Cortex of kidney (tissue), 1 donor: ENCODE measurements around the gene GDF10.

Experiments used
- DNase-seq: peaks from one replicate; lab custom pipeline; 2025; lab: John Stamatoyannopoulos, UW

GDF10 gene

DNA sequence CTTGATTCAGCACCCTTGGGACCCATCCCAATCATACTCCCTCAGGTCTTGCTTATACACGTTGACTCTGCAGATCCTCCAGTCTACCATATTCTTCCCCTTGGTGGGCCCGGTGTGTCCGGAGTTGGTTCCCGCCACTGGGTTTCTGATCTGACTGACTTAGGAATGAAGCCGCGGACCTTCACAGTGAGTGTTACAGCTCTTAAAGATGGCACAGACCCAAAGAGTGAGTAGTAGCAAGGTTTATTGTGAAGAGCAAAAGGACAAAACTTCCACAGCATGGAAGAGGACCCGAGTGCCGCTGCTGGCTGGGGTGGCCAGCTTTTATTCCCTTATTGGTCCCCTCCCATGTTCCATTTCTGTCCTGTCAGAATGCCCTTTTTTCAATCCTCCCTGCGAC, 5.9 kb upstream of the GDF10 start:
- no peak for DNase-seq

DNA sequence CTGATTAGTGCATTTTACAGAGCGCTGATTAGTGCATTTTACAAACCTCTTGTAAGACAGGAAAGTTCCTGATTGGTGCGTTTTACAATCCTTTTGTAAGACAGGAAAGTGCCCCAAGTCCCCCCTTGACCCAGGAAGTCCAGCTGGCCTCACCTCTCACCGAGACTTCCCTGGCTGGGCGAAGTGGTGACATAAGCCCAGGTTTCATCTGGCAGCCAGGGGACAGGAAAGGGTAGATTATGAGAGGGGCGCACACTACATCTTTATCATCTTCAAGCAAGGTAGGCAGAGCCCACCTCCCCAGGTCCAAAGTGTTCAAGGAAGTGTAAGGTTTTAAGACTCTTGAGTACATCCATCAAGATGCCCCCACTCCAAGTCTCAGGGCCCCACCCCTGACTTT, 5.5 kb upstream of the GDF10 start:
- no peak for DNase-seq

DNA sequence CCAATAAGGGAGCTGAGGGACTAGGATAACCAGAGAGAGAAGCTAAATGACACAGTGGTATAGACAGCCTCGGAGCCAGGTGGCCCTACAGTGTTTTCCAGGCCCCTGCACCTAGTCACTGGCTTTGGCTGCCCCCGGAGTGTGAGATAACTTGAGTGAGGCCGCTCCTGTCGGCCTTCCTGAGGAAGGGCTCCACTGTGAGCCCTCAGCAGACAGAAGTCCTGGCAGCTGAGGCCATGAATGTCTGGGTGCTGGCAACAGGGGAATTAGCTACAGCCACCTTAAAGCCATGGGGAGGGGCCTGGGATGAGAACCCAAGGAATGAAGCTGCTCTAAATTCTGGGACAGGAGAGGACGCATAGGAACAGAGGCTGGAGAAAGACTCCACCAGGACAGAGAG, 4.6 kb upstream of the GDF10 start:
- no peak for DNase-seq

DNA sequence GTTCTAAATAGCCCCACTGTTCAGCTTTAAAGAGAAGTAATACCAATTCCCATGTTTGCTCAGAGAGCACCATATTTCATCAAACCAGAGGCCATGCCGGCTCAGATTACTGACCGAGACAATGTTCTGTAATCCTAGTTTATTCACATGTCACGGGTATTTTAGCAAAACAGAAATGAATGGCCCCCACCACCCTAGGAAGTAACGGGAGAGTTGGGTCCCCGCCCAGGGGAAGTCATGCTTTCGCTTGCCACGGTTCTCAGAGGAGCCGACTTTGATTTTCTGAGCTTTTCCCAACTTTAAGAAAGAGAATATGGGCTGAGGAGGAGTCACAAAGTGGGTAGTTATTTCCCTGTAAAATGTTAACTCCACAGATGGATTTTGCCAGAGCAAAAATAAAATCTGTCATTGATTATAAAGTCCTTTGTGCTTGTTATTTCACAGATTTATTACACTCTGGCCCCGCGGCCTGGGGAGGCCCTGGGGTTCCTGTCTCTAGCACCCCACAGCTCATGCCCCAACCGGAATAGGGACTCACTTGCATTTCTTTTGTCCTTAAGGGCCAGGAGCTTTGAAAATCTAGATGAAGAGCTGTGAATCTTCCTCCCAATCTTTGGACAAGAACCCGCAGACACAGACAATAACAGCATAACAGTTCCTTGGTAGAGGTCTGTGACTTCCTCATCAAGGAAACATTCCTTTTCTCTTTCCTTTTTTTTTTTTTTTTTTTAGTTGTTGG, 3.7 kb upstream of the GDF10 start:
- DNase-seq: no peak

DNA sequence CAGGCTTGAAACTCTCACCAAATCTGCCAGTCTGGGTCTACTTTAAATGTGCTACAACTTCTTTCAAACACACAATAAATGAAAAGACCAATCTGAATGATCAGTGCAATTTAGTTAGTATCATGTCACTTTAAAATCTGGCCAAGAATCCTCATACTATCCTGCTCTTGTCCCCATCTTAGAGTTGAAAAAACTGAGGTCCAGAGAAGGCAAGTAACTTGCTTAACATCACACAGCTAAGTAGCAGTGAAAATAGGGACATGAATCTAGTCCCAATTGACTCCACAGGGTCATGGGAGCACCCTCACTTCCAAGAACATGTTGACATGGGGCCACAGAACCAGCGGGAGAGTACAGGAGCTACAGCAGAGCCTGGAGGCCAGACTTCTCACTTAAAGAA, 3.1 kb upstream of the GDF10 start:
- no peak for DNase-seq

DNA sequence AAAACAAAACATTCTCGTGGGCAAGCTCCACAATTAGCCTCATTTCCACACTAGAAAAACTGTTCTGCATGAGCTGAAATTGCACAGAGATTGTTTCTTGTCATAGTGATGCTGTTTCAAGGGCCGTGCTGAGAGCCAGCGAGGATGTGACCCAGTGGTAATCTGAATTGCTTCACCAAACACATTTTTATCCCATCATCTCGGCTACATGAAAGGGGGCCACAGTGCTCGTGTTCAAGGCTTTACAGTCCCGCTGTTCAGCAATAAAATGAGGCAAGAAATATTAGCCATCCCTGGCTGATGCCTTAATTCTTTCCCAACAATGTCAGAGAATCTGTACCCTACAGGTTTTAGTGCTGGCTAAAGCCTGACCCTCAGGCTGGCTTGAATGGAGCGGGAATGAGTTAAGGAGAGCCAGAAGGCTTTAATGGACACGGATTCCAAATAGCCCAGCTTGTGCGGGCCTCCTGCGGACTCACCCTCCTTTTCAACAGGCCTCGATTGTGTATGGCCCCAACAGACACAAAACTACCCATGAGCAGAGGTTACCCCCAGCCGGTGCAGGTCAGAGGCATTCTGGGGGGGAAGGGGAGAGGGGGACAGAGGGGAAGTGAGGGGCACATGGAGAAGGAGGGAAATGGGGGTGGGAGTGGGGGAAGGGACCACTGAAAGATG, 2.0 kb upstream of the GDF10 start:
- DNase-seq: no peak

DNA sequence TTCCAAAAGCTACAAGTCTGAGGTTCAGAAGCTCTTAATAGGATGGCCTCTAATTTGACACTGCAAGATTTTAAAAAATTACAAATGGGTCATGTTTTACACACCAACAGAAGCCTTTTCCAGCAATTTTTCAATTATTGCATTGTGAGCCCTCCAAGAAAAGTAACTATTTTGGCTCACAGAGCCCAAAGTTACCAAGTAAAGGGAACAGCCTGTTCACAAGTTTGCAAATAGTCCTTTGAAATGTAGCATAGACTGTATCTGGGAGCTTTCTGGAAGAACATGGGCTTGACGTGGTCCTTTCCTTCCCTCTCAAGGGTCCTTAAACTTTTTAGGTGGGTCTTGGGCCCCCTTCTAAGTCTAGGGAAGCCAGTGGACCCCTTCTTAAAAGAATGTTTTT, 1.3 kb upstream of the GDF10 start:
- no peak for DNase-seq

DNA sequence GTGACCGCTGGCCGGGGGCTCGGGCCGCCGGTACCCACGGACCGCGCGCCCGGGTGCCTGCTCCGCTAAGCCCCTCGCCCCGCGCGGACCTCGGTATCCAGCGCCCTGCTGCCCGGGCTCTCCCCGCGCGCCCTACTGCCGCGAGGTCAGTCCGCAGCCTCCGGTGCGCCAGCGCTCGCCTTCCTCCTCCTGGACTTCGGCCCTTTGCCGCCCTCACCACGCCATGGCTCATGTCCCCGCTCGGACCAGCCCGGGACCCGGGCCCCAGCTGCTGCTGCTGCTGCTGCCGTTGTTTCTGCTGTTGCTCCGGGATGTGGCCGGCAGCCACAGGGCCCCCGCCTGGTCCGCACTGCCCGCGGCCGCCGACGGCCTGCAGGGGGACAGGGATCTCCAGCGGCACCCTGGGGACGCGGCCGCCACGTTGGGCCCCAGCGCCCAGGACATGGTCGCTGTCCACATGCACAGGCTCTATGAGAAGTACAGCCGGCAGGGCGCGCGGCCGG, 483 bp downstream of the GDF10 start:
- no peak for DNase-seq

DNA sequence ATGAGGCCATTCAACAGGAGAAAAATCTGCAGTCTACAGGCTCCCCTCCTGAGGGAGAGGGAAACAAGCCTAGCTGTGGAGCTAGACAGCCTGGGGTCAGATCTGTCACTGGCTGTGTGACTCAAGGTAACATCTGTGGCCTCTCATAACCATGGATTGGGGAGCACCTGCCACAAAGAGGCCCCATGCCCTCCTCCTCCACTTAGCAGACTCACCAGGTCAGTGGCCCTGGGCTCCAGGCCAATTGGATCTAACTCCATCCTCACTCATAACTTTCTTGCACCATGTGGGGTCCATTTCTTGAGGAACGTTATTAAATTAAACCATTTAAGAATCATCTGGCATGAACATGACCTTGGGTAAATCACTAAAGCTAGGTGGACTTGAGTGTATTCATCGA, 1.8 kb downstream of the GDF10 start:
- DNase-seq: no peak

DNA sequence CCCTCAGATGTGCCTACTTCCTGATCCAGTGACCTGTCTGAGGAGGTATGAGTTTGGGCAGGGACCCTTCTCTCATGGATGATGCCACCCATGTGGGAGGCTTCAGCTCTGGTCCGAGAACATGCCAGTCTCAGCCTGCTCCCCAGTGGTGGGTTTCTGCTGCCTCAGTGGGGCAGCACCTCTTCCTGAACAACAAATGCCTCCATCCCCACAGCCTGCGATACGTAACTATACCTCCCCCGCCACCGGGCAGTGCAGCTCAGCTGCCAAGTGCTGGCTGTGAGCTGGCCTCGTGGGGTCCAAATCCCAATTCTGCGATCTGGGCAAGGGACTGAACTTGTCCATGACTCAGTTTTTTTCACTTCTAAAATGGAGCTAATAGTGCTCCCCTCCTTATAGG, 3.1 kb downstream of the GDF10 start:
- no peak for DNase-seq

DNA sequence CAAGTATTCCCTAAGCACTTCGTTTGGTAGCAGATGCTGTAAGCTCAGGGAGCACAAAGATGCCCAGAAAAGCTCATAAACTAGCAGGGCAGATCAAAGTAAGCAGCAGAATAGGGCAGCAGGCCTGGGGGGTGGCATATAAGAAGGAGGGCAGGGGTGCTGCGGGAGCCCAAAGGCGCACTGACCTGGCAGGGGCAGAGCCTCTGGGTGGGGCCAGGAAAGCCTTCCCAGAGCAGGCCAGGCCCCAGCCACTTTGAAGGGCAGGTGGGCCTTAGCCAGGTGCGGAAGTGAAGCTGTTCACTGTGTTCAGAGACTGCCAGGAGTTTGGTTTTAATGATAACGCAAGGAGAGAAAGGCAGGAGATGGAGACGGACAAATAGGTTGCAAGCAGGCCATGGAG, 3.9 kb downstream of the GDF10 start:
- no peak for DNase-seq

DNA sequence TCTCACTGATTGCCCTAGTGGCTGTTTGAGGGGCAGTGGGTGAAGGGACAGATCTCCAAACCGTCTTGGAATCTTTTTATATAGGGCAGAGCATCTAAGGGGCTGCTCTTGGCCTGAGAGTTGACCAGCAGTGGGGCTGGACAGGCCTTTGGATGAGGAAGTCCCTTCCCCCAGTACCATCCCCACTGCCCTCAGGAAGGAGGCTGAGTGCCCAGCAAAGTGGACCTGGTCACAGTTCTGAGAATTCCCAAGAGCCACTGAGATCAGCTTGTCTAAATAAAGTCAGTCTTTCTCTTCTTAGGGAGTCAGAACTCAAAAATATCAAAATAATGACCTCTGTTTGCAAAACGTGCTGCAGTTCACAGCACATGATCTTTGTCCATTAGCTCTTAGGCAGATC, 5.6 kb downstream of the GDF10 start:
- DNase-seq: no peak

DNA sequence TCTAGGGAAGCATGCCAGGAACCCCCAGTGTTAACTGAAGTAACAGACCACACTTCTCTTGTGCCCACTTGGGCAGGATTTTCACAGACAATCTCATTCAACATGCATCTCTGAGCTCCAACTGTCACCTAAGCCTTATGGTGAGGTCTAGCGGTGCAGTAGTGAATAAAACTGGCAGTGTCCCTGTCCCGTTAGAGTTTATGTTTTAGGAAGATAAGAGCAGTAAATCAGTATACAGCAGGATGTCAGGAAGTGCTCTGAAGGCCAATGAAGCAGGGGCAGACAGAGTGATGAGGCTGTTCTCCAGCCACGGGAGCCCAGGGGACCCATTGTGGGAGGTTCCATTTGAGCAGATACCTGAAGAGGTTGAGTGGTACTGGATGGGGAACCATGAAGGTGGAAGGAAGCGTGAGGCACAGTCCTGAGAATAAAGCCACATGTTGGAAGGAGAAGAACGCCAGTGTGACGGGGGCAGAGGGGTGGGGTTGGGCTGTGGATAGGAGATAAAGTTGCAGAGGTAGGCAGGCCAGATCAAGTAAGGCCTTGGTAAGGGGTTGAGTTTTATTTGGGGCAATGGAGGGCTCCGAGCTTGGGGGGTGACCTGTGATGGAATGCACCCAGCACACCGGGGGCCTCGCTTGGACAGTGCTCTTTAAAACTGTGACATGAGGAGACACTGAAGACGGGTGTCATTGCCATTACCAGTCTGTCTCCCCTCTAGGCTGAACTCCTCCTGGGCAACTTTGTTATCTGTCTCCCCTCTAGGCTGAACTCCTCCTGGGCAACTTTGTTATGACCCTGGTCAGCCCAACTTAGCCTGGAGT, 6.6 kb downstream of the GDF10 start:
- no peak for DNase-seq

DNA sequence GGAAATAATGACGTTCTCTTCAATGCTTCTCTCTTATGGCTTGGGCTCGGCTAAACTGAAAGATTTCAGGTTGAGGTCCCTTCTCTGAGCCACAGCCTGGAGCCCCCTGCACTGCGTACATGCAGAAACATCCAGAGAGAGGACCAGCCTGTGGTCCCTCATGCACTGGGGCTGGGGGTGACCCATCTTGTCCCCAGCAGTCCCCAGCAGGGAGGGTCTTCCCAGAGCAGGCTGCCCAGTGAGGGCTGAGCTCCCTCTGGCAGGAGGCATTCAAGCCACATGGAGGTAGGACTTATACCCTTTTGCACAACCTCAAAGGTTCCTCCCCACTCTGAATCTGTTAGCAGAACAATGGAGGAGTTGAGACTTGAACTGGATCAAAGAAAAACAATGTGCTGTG, 7.4 kb downstream of the GDF10 start:
- no peak for DNase-seq

DNA sequence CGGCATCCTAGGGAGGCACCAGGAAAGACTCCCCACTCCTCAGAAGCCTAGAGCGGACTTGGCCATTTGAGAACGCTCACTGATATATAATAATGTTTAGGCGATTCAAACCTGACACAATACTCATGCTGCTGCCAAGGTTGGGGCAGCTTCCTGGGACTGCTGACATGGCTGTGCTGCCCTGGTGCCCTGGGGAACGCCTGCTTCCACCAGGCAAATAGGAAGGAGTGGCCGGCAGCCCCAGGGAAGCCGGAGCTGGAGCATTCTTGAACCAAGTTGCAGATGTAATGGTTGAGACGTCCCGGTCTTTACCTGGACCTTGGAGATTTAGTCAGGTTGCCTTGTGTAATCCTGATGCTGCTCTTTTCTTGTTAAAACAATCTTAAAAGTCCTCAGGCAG, 8.8 kb downstream of the GDF10 start:
- no peak for DNase-seq

DNA sequence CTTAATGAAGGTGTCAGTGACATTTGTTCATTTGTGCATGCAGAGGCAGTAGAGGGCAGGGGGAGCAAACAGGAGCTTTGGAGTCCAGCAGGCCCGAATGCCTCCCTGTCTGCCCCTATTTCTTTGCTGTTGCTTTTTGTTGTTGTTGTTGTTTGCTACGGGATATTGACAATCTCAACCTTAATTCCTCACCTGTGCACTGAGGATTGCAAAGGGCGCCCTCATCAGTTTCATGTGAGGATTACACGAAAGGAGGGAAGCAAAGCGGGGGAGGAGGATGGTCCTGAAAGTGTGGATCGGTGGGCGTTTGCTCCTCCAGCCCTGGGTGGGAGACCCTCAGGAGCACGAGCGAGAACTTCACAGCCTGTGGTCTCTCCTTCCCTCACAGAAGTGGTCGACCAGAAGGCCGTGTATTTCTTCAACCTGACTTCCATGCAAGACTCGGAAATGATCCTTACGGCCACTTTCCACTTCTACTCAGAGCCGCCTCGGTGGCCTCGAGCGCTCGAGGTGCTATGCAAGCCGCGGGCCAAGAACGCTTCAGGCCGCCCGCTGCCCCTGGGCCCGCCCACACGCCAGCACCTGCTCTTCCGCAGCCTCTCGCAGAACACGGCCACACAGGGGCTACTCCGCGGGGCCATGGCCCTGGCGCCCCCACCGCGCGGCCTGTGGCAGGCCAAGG, 9.6 kb downstream of the GDF10 start:
- no peak for DNase-seq

DNA sequence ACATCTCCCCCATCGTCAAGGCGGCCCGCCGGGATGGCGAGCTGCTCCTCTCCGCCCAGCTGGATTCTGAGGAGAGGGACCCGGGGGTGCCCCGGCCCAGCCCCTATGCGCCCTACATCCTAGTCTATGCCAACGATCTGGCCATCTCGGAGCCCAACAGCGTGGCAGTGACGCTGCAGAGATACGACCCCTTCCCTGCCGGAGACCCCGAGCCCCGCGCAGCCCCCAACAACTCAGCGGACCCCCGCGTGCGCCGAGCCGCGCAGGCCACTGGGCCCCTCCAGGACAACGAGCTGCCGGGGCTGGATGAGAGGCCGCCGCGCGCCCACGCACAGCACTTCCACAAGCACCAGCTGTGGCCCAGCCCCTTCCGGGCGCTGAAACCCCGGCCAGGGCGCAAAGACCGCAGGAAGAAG, 10.1 kb downstream of the GDF10 start:
- DNase-seq: no peak

DNA sequence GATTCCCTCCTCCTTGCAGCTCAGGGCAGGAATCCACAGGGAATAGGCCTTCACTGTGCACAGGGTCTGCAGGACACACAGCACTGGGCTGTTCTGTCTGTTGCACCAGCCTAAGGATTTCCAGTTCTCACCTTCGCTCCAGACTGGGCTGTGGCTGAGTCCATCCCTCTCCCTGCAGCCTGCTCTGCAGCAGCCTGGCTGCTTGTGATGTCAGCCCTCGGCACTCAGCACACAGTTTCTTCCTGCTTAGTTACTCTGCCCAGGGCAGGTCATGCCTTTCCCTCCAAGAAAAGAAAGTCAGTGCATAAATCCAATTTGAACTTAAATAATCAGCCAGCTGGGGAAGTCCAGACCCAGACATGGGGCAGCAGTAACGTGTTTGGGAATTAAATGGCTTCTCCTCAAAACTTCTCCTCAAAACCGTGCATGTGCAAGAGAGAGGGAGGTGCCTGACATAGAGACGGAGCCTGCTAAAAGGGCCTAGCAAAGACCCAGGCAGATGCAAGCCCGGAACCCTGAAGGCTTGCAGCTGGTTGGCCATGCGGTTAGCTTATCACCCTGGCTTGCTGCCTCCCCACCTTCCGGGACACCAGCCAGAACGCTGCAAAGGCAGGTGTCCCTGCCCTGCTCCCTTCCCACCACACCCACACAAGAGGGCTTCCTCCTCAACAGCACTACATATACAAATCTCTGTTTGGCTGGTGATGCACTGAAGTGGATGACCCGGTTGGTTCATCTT, 11.4 kb downstream of the GDF10 start:
- DNase-seq: no peak

DNA sequence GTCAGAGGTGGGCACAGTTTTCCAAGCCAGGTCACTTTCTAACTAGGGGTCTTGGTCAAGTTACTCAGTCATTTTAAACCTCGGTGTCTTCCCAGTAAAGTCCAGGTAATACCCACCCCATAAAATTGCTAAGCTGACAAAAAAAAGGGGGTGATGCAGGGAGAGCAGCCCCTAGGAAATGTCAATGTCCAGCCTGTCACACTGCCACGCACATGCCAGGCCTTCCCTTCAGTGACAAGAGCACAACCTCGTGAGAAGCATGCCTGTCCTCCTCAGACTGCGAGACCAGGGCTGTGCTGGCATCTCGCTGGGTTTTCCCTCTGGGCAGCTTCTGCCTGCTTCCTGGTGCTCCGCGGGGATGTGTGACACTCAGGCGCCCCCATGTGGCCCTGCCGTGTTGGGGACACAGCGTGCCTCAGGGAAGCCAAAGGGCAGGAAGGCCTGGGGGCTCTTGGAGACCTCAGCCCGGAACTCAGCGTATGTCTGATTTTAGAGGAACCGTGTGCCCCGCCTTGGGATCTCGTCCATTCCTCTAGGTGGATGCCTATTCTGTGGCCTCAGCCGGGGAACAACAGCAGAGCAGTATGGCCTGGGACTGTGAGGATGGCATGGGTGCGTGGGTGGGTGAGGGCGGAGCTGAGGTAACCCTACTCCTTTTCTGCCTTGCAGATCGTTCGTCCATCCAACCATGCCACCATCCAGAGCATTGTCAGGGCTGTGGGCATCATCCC, 12.1 kb downstream of the GDF10 start:
- DNase-seq: no peak

DNA sequence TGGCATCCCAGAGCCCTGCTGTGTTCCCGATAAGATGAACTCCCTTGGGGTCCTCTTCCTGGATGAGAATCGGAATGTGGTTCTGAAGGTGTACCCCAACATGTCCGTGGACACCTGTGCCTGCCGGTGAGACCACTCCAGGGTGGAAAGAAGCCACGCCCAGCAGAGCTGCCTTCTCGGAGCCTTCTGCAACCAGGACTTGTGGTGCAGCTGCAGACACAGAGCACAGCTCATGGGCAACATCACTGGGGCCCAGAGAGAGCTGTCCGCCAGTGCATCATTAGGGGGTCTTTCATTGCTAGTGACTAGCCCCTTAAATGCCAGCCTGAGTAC, 12.6 kb downstream of the GDF10 start:
- DNase-seq: no peak

DNA sequence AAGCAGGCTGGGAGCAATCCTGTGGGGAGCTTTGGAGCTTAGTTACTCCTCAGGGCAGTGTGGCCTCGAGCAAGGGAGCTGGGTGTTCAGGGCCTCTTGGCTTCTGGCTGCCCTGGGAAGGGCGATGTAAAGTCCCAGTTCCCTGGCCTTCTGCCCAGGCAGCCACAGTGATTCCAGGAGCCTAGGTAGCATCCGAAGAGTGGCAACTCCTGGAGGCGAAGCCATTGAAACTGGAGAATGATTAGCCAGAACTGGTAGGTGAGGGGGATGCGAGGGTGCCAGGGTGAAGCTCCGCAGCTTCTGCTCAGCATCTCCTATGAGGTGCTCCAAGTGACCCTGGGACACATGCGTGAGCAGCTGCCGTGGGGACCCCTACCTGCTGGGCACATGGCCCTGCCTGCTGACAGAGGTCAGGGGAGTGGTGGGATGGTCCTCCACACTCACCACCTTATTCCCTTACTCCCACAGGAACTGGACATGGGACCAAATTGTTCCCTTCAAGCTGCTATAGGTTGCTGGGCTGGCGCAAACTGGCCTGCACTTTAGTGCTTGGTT, 14.5 kb downstream of the GDF10 start:
- no peak for DNase-seq
